ENCODE measurements around the gene HIBCH. TPM values are rescaled to one million over a fixed set of nuclear protein-coding genes. Genes with fewer than 3 reads are reported as not detected.

HIBCH gene
- total and polyA plus RNA-seq, 9 of the 15 experiments (the other 6 are each of a cell fraction or from before 2014, with no cell fraction given) = 17.0 to 65.4 (median 28.3) TPM

GRCh38 chr2:190170673-190171072 is 149.0 kb downstream of the HIBCH start (continued):
- TF ChIP-seq CLOCK (CRISPR knock-in tag; IDR thresholded peaks at IDR 0.05; ENCODE audit: borderline replicate concordance) (no peak), RBM15 (IDR thresholded peaks at IDR 0.05; ENCODE audit: insufficient read depth, low read length) (no peak), ZNF551 (CRISPR knock-in tag; IDR thresholded peaks at IDR 0.05) (no peak), ATF1 (CRISPR knock-in tag; IDR thresholded peaks at IDR 0.05) (no peak), ATF1 (tag; IDR thresholded peaks at IDR 0.05) (no peak), ZNF592 (IDR thresholded peaks at IDR 0.05) (0 out of 2 replicates have a peak, but pooled peaks have one; percentile 34), EP300 (IDR thresholded peaks at IDR 0.05; ENCODE audit: low read length) (0 out of 2 replicates have a peak, but pooled peaks have one; percentile 24), ZKSCAN8 (CRISPR knock-in tag; IDR thresholded peaks at IDR 0.05) (no peak), ZBED1 (IDR thresholded peaks at IDR 0.05) (no peak), BDP1 (IDR thresholded peaks at IDR 0.05; ENCODE audit: insufficient read depth, insufficient read length) (no peak), TEAD4 (IDR thresholded peaks at IDR 0.05; ENCODE audit: low read length) (peak; percentile 62), TEAD4 (CRISPR knock-in tag; IDR thresholded peaks at IDR 0.05; ENCODE audit: borderline replicate concordance) (no peak)

Data from K562 (cell line).